KOPT-K1 (cell line): Measurements from ENCODE around the gene HOXA11.

Experiments
- H3K27ac ChIP-seq: fragments of 200-600 bp; sonication (generic); 2 replicates; pipeline ENCODE4 v1.5.1; 2016; ENCODE audit warnings: antibody characterized with exemption, mild to moderate bottlenecking, low read depth, low read length; ENCODE audit not compliant: poor library complexity, severe bottlenecking
- H3K36me3 ChIP-seq: fragments of 200-600 bp; sonication (generic); 2 replicates; pipeline ENCODE4 v1.5.1; 2017; ENCODE audit warnings: antibody characterized with exemption, mild to moderate bottlenecking, low read length, moderate library complexity; ENCODE audit not compliant: insufficient read depth
- H3K9me3 ChIP-seq: fragments of 200-600 bp; sonication (generic); 2 replicates; pipeline ENCODE4 v1.5.1; 2017; ENCODE audit warnings: antibody characterized with exemption, low read length, mild to moderate bottlenecking; ENCODE audit not compliant: insufficient read depth, poor library complexity, severe bottlenecking

Gene HOXA11

GRCh38 chr7:27154901-27155815 lies 29.9 kb downstream of the HOXA11 start:
- Histone ChIP-seq H3K27ac (no peak overlapping the region), H3K36me3 (no peaks in the 10 kb centered on the region), H3K9me3 (peaks cover 37% of the 10 kb centered on the region)

- Histone ChIP-seq H3K27ac (no peak overlapping the region), H3K36me3 (no peaks in the 10 kb centered on the region), H3K9me3 (peaks cover 37% of the 10 kb centered on the region)
Measured at GRCh38 chr7:27154369-27154768, 30.7 kb downstream of the HOXA11 start.

GRCh38 chr7:27153526-27153925 lies 31.5 kb downstream of the HOXA11 start:
- Histone ChIP-seq H3K36me3 (no peaks in the 10 kb centered on the region), H3K9me3 (peaks cover 35% of the 10 kb centered on the region), H3K27ac (no peak overlapping the region)

- no peaks in the 10 kb centered on the region for H3K36me3 ChIP-seq
- no peak overlapping the region for H3K27ac ChIP-seq
- peaks cover 29% of the 10 kb centered on the region for H3K9me3 ChIP-seq
Measured at GRCh38 chr7:27152816-27153442, 32.1 kb downstream of the HOXA11 start.

GRCh38 chr7:27151931-27152815 lies 32.9 kb downstream of the HOXA11 start, which contains the start of gene HOXA3:
TSS of gene HOXA3 (minus strand) at chr7:27152583. CDS start at chr7:27110640, 41,943 bp downstream.
- peaks cover 22% of the 10 kb centered on the region for H3K9me3 ChIP-seq
- H3K36me3 ChIP-seq: no peaks in the 10 kb centered on the region
- H3K27ac ChIP-seq: no peak within 1 kb of the TSS

GRCh38 chr7:27151341-27151930 lies 33.6 kb downstream of the HOXA11 start:
- H3K27ac ChIP-seq: no peak overlapping the region
- H3K9me3 ChIP-seq: peaks cover 16% of the 10 kb centered on the region

GRCh38 chr7:27150568-27151340 lies 34.3 kb downstream of the HOXA11 start:
- no peak overlapping the region for H3K27ac ChIP-seq
- H3K9me3 ChIP-seq: peaks cover 9% of the 10 kb centered on the region
- no peaks in the 10 kb centered on the region for H3K36me3 ChIP-seq

More at GRCh38 chr7:27151341-27151930, 33.6 kb downstream of the HOXA11 start:
- H3K36me3 ChIP-seq: no peaks in the 10 kb centered on the region

GRCh38 chr7:27149842-27150567 lies 35.0 kb downstream of the HOXA11 start:
- no peaks in the 10 kb centered on the region for H3K36me3 ChIP-seq
- H3K9me3 ChIP-seq: peaks cover 5% of the 10 kb centered on the region
- no peak overlapping the region for H3K27ac ChIP-seq

GRCh38 chr7:27148756-27149641 lies 36.0 kb downstream of the HOXA11 start:
- Histone ChIP-seq H3K36me3 (no peaks in the 10 kb centered on the region), H3K27ac (no peak overlapping the region), H3K9me3 (peaks cover 12% of the 10 kb centered on the region)

GRCh38 chr7:27148031-27148755 lies 36.8 kb downstream of the HOXA11 start:
- Histone ChIP-seq H3K9me3 (peaks cover 20% of the 10 kb centered on the region), H3K36me3 (no peaks in the 10 kb centered on the region), H3K27ac (no peak overlapping the region)

- H3K27ac ChIP-seq: no peak within 1 kb of the TSS
- H3K9me3 ChIP-seq: peaks cover 20% of the 10 kb centered on the region
- no peaks in the 10 kb centered on the region for H3K36me3 ChIP-seq
Measured at GRCh38 chr7:27147199-27148030, 37.6 kb downstream of the HOXA11 start, which contains the start of gene HOXA6. TSS of gene HOXA6 (minus strand) at chr7:27147774. CDS start at chr7:27147749, 25 bp downstream.
